Measurements from ENCODE around the gene MLC1.

DNA sequence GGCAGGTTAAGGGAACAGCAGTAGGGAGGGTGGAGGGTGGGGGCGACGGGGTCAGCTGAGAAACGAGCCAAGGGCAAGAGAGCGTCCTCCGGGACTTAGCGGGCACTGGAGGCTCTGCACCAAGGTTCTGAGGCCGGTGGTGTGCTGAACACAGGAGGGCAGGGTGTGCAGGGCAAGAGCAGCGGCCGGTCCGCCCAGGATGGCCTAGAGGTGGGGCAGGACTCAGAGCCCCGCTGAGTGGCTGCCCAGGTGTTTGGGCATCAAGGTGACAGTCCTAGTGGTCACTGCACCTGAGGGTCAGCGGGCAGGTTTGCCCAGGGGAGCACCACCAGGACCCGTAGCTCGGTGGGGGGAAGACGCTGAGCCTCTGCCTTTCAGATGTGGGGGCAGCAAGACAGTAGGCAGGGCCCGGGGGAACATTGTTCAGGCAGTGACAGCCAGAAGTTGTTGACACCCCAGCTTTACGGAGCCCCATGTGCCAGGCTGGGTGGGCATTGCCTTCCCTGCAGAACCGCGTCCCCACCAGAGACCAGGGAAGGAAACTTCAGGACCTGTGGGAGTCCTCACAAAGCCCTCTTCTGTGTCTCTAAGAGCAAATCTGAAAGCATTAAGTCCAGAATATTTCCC, 22.6 kb downstream of the MLC1 start:
- TF ChIP-seq, protein P1, sequence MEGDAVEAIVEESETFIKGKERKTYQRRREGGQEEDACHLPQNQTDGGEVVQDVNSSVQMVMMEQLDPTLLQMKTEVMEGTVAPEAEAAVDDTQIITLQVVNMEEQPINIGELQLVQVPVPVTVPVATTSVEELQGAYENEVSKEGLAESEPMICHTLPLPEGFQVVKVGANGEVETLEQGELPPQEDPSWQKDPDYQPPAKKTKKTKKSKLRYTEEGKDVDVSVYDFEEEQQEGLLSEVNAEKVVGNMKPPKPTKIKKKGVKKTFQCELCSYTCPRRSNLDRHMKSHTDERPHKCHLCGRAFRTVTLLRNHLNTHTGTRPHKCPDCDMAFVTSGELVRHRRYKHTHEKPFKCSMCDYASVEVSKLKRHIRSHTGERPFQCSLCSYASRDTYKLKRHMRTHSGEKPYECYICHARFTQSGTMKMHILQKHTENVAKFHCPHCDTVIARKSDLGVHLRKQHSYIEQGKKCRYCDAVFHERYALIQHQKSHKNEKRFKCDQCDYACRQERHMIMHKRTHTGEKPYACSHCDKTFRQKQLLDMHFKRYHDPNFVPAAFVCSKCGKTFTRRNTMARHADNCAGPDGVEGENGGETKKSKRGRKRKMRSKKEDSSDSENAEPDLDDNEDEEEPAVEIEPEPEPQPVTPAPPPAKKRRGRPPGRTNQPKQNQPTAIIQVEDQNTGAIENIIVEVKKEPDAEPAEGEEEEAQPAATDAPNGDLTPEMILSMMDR (conservative IDR thresholded peaks at IDR 0.05; ENCODE audit: low read depth, low read length) = no peak
- TF ChIP-seq, protein P2, sequence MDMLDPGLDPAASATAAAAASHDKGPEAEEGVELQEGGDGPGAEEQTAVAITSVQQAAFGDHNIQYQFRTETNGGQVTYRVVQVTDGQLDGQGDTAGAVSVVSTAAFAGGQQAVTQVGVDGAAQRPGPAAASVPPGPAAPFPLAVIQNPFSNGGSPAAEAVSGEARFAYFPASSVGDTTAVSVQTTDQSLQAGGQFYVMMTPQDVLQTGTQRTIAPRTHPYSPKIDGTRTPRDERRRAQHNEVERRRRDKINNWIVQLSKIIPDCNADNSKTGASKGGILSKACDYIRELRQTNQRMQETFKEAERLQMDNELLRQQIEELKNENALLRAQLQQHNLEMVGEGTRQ (IDR thresholded peaks at IDR 0.05; ENCODE audit: low read depth, low read length) = no peak
- TF ChIP-seq MAFK (IDR thresholded peaks at IDR 0.05; ENCODE audit: low read depth, low read length) = no peak
- no peak for TF ChIP-seq SMC3 (IDR thresholded peaks at IDR 0.05; ENCODE audit: low read depth, low read length)
- TF ChIP-seq POLR2A (IDR thresholded peaks at IDR 0.05; ENCODE audit: low read depth, low read length) = no peak
- TF ChIP-seq RFX5 (IDR thresholded peaks at IDR 0.05; ENCODE audit: low read depth, low read length) = no peak
- TF ChIP-seq CHD1 (IDR thresholded peaks at IDR 0.05; ENCODE audit: low read depth, low read length) = no peak
- TF ChIP-seq, protein P3, sequence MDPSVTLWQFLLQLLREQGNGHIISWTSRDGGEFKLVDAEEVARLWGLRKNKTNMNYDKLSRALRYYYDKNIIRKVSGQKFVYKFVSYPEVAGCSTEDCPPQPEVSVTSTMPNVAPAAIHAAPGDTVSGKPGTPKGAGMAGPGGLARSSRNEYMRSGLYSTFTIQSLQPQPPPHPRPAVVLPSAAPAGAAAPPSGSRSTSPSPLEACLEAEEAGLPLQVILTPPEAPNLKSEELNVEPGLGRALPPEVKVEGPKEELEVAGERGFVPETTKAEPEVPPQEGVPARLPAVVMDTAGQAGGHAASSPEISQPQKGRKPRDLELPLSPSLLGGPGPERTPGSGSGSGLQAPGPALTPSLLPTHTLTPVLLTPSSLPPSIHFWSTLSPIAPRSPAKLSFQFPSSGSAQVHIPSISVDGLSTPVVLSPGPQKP (IDR thresholded peaks at IDR 0.05; ENCODE audit: borderline replicate concordance, low read depth, low read length) = no peak
- no peak for TF ChIP-seq RAD21 (IDR thresholded peaks at IDR 0.05; ENCODE audit: low read length)
- no peak for TF ChIP-seq NFE2L2 (IDR thresholded peaks at IDR 0.05; ENCODE audit: low read depth, low read length)
- TF ChIP-seq CEBPB (IDR thresholded peaks at IDR 0.05; ENCODE audit: low read depth, low read length) = no peak
